Effector memory CD4-positive, alpha-beta T cell (primary cell): ENCODE data around the gene SUV39H1.
A peak's percentile ranks its signal among the peaks of the same experiment; 100 is the strongest.
"Not testable (repeated sequence)": the region's sequence is repeated elsewhere in the genome, so short reads cannot be mapped to it uniquely, and the experiment has no call there.

Experiments
- DNase-seq, 3 donors: peaks; one replicate each; pipeline ENCODE4 v3.0.0-alpha.2; 2020
- H3K27ac ChIP-seq: 2 replicates; pipeline ENCODE4 v1.7.0; 2013; ENCODE audit warnings: mild to moderate bottlenecking, low read length, moderate library complexity; ENCODE audit not compliant: insufficient read depth, poor library complexity, severe bottlenecking
- H3K27me3 ChIP-seq: replicated peaks from 2 replicates; pipeline ENCODE4 v1.7.0; 2013; ENCODE audit warnings: mild to moderate bottlenecking, low read length; ENCODE audit not compliant: insufficient read depth, control insufficient read depth, poor library complexity, severe bottlenecking
- H3K36me3 ChIP-seq: 2 replicates; pipeline ENCODE4 v1.7.0; 2013; ENCODE audit warnings: mild to moderate bottlenecking, low read length, moderate library complexity; ENCODE audit not compliant: control insufficient read depth, insufficient read depth
- H3K4me1 ChIP-seq: 2 replicates; pipeline ENCODE4 v1.7.0; 2013; ENCODE audit warnings: low read length, mild to moderate bottlenecking; ENCODE audit not compliant: control insufficient read depth, insufficient read depth, poor library complexity, severe bottlenecking
- H3K4me3 ChIP-seq: 2 replicates; pipeline ENCODE4 v1.7.0; 2013; ENCODE audit warnings: low read length, low read depth, mild to moderate bottlenecking; ENCODE audit not compliant: insufficient read depth, poor library complexity, severe bottlenecking
- H3K9me3 ChIP-seq: 2 replicates; pipeline ENCODE4 v1.7.0; 2013; ENCODE audit warnings: mild to moderate bottlenecking, low read length, moderate library complexity; ENCODE audit not compliant: control insufficient read depth
- total RNA-seq, 3 donors: gene quantifications; one replicate each; lab custom pipeline; 2026; lab: John Stamatoyannopoulos, UW

The SUV39H1 gene, protein sequence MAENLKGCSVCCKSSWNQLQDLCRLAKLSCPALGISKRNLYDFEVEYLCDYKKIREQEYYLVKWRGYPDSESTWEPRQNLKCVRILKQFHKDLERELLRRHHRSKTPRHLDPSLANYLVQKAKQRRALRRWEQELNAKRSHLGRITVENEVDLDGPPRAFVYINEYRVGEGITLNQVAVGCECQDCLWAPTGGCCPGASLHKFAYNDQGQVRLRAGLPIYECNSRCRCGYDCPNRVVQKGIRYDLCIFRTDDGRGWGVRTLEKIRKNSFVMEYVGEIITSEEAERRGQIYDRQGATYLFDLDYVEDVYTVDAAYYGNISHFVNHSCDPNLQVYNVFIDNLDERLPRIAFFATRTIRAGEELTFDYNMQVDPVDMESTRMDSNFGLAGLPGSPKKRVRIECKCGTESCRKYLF
- total RNA-seq = 4.5 to 9.7 (median 8.5) reads per million in 3 donors

DNA sequence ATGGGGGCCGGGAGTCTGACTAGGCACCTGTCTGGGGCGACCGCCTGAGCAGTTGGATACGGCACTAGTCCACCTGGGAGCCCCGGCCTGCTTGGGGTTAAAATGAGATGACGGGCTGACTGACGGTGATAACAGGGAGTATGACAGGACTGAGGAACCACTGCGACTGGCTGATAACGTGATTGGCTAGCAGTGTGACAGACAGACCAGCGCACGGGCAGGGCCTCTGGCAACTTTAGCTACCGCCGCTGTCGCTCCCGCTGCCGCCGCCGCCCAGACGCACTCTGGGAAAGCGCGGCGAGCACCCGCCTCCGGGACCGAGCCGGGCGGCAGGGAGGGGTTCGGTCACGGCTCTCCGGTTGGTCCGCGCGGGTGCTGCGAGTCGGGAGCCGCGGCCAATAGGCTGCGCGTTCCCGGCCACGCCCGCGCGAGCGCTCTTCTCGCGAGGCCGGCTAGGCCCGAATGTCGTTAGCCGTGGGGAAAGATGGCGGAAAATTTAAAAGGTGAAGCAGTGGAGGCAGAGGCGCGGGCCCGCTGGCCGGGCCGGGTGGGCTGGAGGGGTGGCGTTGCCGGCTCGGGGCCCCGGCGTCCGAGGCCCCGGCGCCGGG is at the start of gene SUV39H1:
Gene SUV39H1, plus strand, starts transcription at position 434 of the 608 bp plus-strand sequence. Its CDS starts 51 bp downstream, at position 485.
- peaks cover 4% of the 10 kb centered on the region for H3K36me3 ChIP-seq
- DNase-seq = peak; percentile 75 to 81 (median 79)
- peaks cover 4% of the 10 kb centered on the region for H3K4me1 ChIP-seq
- no peaks in the 10 kb centered on the region for H3K27me3 ChIP-seq
- peak within 1 kb of the TSS; percentile 57 for H3K4me3 ChIP-seq
- no peaks in the 10 kb centered on the region for H3K9me3 ChIP-seq
- peak within 1 kb of the TSS; percentile 84 for H3K27ac ChIP-seq

DNA sequence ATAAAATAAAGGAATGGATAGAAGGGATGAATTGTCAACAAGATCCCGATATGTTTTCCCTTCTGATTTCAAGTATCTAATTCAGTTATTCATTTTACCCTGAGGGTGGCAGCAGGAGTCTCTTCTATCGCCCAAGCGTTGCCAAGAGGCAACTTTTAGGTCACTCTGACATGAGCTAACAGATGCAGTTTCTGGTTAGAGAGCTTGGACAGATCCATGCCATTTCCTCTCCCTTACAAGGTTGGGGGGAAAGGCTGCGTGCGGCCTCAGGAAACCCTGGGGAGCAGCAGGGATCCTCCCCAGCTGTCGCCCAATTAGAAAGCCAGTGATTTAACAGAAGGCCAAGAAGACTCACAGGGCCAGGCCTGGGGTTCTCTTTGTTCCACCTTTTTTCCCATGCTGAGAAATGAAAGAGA is 48.2 kb upstream of the SUV39H1 start:
- no peaks in the 10 kb centered on the region for H3K4me1 ChIP-seq
- H3K9me3 ChIP-seq = no peaks in the 10 kb centered on the region
- DNase-seq = peak; percentile 2 to 13 (median 12)
- H3K36me3 ChIP-seq = no peaks in the 10 kb centered on the region
- no peak overlapping the region for H3K27ac ChIP-seq
- no peaks in the 10 kb centered on the region for H3K27me3 ChIP-seq
- no peak overlapping the region for H3K4me3 ChIP-seq

DNA sequence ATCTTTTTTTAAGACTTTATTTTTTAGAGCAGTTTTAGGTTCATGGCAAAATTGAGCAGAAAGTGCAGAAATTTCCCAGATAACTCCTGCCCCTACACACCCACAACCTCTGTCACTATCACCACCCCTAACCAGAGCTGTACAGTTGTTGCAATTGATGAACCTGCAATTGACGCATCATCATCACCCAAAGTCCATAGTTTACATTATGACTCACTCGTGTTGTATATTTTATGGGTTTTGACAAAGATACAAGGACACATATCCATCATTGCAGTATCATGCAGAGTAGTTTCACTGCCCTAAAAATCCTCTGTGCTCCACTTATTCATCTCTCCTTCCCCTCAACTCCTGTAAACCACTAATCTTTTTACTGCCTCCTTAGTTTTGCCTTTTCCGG is 47.4 kb upstream of the SUV39H1 start:
- Histone ChIP-seq H3K36me3 (no peaks in the 10 kb centered on the region), H3K27ac (no peak overlapping the region), H3K4me1 (no peaks in the 10 kb centered on the region), H3K9me3 (no peaks in the 10 kb centered on the region), H3K27me3 (no peaks in the 10 kb centered on the region), H3K4me3 (no peak overlapping the region)
- no peak for DNase-seq

DNA sequence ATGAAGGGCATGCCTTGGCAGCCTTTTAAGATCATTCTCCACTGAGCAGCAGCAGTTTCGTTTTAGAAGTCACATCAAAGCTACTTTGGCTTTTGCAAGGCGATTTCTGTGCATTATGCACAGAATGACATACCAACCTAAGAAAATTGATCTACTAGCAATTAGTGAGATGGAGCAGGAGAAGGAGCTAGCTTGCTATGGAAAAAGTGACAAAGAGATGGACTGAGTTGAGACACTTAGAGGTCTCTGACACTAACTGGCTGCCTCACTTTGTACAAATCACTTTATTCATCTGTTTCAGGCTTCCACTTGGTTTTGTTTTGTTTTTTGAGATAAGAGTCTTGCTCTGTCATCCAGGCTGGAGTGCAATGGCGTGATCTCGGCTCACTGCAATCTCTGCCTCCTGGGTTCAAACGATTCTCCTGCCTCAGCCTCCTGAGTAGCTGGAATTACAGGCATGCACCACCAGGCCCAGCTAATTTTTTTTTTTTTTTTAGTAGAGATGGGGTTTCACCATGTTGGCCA is 44.4 kb upstream of the SUV39H1 start:
- not testable (repeated sequence) for DNase-seq, H3K4me1 ChIP-seq, H3K27ac ChIP-seq

DNA sequence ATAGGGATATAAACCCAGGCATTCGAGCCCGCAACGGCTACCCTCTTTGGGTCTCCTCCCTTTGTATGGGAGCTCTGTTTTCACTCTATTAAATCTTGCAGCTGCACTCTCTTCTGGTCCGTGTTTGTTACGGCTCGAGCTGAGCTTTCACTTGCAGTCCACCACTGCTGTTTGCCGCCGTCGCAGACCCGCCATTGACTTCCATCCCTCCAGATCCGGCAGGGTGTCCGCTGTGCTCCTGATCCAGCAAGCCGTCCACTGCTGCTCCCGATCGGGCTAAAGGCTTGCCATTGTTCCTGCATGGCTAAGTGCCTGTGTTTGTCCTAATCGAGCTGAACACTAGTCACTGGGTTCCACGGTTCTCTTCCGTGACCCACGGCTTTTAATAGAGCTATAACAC is 41.8 kb upstream of the SUV39H1 start:
- DNase-seq, H3K9me3 ChIP-seq, H3K4me3 ChIP-seq, H3K27ac ChIP-seq, H3K4me1 ChIP-seq, H3K36me3 ChIP-seq, H3K27me3 ChIP-seq: not testable (repeated sequence)

More for the DNA sequence above, 44.4 kb upstream of the SUV39H1 start:
- not testable (repeated sequence) for H3K27me3 ChIP-seq, H3K36me3 ChIP-seq, H3K9me3 ChIP-seq, H3K4me3 ChIP-seq

DNA sequence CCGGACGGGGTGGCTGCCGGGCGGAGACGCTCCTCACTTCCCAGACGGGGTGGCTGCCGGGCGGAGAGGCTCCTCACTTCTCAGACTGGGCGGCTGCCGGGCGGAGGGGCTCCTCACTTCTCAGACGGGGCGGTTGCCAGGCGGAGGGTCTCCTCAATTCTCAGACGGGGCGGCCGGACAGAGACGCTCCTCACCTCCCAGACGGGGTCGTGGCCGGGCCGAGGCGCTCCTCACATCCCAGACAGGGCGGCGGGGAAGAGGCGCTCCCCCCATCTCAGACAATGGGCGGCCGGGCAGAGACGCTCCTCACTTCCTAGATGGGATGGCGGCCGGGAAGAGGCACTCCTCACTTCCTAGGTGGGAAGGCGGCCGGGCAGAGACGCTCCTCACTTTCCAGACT is 36.8 kb upstream of the SUV39H1 start:
- not testable (repeated sequence) for H3K27ac ChIP-seq, H3K36me3 ChIP-seq, H3K9me3 ChIP-seq, H3K4me1 ChIP-seq, H3K4me3 ChIP-seq, DNase-seq, H3K27me3 ChIP-seq

DNA sequence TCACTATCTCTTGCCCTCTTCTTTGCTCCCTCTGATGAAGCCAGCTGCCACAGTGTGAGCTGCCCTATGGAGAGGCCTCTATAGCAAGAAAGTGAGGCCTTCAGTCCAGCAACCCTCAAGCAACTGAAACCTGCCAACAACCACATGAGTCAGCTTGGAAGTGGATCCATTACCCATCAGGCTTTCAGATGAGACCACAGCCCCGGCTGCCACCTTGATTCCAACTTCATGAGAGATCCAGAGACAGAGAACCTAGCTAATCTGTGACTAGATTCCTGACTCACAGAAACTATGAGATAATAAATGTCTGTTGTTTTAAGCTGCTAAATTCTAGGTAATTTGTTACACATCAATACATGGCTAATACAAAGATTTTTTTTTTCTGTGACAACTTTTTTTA is 33.3 kb upstream of the SUV39H1 start:
- no peaks in the 10 kb centered on the region for H3K4me1 ChIP-seq
- H3K36me3 ChIP-seq = no peaks in the 10 kb centered on the region
- no peak overlapping the region for H3K27ac ChIP-seq
- H3K27me3 ChIP-seq = no peaks in the 10 kb centered on the region
- DNase-seq = no peak
- H3K4me3 ChIP-seq = no peak overlapping the region
- no peaks in the 10 kb centered on the region for H3K9me3 ChIP-seq

DNA sequence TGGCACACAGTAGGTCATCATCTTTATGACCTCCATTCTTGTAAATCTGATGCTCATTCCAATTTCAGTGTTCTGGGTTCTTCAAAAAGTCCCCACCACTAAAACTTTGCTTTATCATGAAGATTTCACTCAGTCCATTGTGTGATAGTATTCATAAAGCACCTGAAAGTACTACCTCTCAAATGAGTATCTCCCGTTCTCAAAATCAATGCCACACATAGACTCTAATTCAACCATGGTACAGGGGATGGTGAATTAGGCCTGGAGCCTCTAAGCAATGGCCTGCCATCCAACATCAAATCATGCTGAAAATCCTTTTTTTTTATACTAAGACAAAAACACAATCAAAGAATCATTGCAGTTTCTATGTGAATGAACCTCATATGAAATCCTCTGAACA is 32.4 kb upstream of the SUV39H1 start:
- Histone ChIP-seq H3K27ac (no peak overlapping the region), H3K4me3 (no peak overlapping the region), H3K4me1 (no peaks in the 10 kb centered on the region), H3K27me3 (no peaks in the 10 kb centered on the region), H3K9me3 (no peaks in the 10 kb centered on the region), H3K36me3 (no peaks in the 10 kb centered on the region)
- no peak for DNase-seq

DNA sequence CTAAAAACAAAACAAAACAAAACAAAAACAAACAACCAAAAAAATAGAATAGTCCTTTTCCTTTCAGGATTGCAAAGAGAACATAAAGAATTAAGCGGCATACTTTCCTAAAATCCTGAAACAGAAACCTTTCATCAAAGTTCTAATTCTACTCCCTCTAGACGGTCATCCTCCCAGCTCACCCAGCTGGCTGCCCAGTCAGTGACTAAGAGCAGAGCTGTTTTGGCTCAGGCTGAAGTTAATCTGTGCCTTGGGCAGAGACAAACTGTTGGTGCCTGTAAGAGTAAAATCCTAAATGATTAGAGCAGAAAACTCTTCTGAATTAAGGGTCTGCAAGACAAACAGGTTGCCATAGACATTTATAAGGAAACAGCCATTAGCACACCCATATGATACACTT is 30.5 kb upstream of the SUV39H1 start:
- H3K27me3 ChIP-seq = no peaks in the 10 kb centered on the region
- H3K27ac ChIP-seq = no peak overlapping the region
- no peaks in the 10 kb centered on the region for H3K4me1 ChIP-seq
- no peaks in the 10 kb centered on the region for H3K9me3 ChIP-seq
- no peaks in the 10 kb centered on the region for H3K36me3 ChIP-seq
- no peak overlapping the region for H3K4me3 ChIP-seq
- no peak for DNase-seq

DNA sequence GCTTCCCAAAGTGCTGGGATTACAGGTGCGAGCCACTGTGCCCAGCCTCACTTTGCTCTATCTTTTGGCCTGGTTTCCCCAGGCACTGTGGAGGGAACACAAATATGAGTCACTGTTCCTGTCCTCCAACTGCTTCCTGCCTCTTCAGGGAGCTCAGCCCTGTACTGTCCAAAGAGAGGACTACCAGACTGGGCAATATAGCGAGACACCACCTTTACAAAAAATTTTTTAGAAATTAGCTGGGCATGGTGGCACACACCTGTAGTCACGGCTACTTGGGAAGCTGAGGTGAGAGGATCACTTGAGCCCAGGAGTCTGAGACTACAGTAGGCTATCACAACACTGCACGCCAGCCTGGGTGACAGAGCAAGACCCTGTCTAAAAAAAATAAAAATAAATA is 29.9 kb upstream of the SUV39H1 start:
- Histone ChIP-seq H3K27me3 (no peaks in the 10 kb centered on the region), H3K4me1 (no peaks in the 10 kb centered on the region), H3K9me3 (no peaks in the 10 kb centered on the region), H3K4me3 (no peak overlapping the region), H3K36me3 (no peaks in the 10 kb centered on the region), H3K27ac (no peak overlapping the region)
- no peak for DNase-seq
